ENCODE results near the gene EMP2.

Gene EMP2

DNA sequence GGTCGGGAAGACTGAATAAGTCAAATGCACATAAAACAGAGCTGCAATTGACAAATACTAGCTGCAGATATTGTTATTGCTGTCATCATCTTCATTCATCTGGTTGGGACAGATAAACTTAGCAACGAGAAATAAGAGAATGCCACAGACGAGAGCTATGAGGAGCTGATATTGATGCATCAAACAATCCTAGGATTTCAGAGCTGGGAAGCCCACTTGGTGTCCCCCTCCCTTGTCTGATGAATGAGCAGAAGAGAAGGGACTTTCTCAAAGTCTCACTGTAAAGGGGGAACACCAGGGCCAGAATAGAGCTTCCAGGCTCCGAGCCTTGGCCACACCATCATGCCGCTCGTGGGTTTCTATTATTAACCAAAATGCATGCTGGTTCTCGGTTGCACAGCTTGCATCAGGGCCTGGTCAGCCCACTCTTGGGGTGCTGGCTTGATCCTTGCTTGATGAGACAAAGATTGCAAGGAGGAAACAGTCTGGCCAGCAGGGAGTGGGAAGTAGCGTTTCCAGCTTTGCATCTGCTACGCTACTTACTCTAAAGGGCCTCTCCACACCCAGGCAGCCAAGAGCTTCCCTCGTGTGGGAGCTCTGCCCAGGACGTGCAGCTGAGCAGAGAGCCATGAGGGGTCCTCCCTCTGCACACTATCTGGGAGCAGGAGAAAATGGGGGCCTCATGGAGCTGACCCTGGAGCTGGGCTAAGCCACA is 28.4 kb upstream of the EMP2 start:
- Histone ChIP-seq H3K4me1 (ENCODE audit: control insufficient read depth, insufficient read depth, low read length) (no peaks in the 10 kb centered on the region; the same call in 1 of the 2 replicates), H3K36me3 (ENCODE audit: control insufficient read depth, insufficient read depth, low read length) (no peaks in the 10 kb centered on the region), H3K27ac (ENCODE audit: low read depth, low read length) (no peak overlapping the region), H3K9me3 (ENCODE audit: control insufficient read depth, insufficient read depth, low read length) (no peaks in the 10 kb centered on the region), H3K27me3 (ENCODE audit: control insufficient read depth, insufficient read depth, low read length) (no peaks in the 10 kb centered on the region), H3K9ac (ENCODE audit: low read depth, low read length) (no peak overlapping the region), H3K4me3 (ENCODE audit: low read depth, low read length) (no peak overlapping the region)

DNA sequence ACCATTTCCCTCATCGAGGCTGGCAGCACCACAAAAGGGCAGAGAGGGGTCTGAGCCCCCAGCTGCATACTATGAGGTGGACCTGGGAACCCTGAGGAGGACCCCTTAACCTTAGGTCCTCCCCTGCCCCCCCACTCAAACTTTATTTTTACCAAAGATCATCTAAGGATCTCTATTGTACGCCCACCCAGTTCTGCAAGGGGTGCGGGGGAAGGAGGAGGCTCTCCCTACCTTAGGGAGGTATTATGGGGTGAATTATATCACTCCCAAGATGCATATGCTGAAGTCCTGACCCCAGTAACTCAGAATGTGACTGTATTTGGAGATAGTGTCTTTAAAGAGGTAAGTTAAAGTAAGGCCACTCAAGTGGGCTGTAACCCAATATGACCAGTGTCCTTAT is 26.8 kb upstream of the EMP2 start:
- no peaks in the 10 kb centered on the region; the same call in 1 of the 2 replicates for H3K4me1 ChIP-seq (ENCODE audit: control insufficient read depth, insufficient read depth, low read length)
- H3K9ac ChIP-seq (ENCODE audit: low read depth, low read length): no peak overlapping the region
- H3K36me3 ChIP-seq (ENCODE audit: control insufficient read depth, insufficient read depth, low read length): no peaks in the 10 kb centered on the region
- H3K4me3 ChIP-seq (ENCODE audit: low read depth, low read length): no peak overlapping the region
- H3K27me3 ChIP-seq (ENCODE audit: control insufficient read depth, insufficient read depth, low read length): no peaks in the 10 kb centered on the region
- H3K9me3 ChIP-seq (ENCODE audit: control insufficient read depth, insufficient read depth, low read length): no peaks in the 10 kb centered on the region
- no peak overlapping the region for H3K27ac ChIP-seq (ENCODE audit: low read depth, low read length)

DNA sequence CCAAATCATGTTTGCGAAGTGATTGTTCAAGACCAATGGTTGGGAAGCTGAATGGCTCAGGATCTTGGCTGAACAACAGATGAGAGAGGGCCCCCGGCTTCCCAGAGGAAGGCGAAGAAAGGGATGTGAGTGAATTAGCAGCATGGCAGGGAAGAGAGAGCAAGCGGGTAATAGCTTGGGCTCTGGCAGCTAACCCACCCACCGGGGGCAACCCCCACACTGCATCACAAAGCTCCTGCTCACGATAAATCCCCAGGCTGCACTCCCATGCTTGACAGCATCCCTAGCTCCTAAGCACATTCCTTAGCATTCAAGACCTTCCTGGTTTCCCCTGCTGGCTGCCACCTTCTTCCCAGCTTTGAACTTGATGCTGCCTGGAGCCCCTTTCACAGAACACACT is 26.2 kb upstream of the EMP2 start:
- H3K27ac ChIP-seq (ENCODE audit: low read depth, low read length): no peak overlapping the region
- no peak overlapping the region for H3K9ac ChIP-seq (ENCODE audit: low read depth, low read length)

DNA sequence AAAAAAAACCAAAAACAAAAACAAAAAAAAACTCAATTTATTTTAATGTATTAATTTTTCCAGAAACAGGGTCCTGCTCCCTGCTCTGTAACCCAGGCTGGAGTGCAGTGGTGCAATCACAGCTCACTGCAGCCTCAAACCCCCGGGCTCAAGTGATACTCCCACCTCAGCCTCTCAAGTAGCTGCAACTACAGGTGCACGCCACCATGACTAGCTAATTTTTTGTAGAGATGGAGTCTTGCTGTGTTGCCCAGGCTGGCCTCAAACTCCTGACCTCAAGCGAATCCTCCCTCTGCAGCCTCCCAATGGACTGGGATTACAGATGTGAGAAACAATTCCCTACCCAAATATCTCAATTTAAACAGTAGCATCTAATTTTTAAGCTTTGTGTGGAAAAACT is 25.2 kb upstream of the EMP2 start:
- Histone ChIP-seq H3K9me3 (ENCODE audit: control insufficient read depth, insufficient read depth, low read length) (no peaks in the 10 kb centered on the region), H3K36me3 (ENCODE audit: control insufficient read depth, insufficient read depth, low read length) (no peaks in the 10 kb centered on the region), H3K27ac (ENCODE audit: low read depth, low read length) (no peak overlapping the region), H3K4me1 (ENCODE audit: control insufficient read depth, insufficient read depth, low read length) (no peaks in the 10 kb centered on the region; the same call in 1 of the 2 replicates), H3K9ac (ENCODE audit: low read depth, low read length) (no peak overlapping the region), H3K27me3 (ENCODE audit: control insufficient read depth, insufficient read depth, low read length) (no peaks in the 10 kb centered on the region), H3K4me3 (ENCODE audit: low read depth, low read length) (no peak overlapping the region)

More for the DNA sequence above, 26.2 kb upstream of the EMP2 start:
- Histone ChIP-seq H3K36me3 (ENCODE audit: control insufficient read depth, insufficient read depth, low read length) (no peaks in the 10 kb centered on the region), H3K27me3 (ENCODE audit: control insufficient read depth, insufficient read depth, low read length) (no peaks in the 10 kb centered on the region), H3K4me3 (ENCODE audit: low read depth, low read length) (no peak overlapping the region), H3K9me3 (ENCODE audit: control insufficient read depth, insufficient read depth, low read length) (no peaks in the 10 kb centered on the region), H3K4me1 (ENCODE audit: control insufficient read depth, insufficient read depth, low read length) (no peaks in the 10 kb centered on the region; the same call in 1 of the 2 replicates)

DNA sequence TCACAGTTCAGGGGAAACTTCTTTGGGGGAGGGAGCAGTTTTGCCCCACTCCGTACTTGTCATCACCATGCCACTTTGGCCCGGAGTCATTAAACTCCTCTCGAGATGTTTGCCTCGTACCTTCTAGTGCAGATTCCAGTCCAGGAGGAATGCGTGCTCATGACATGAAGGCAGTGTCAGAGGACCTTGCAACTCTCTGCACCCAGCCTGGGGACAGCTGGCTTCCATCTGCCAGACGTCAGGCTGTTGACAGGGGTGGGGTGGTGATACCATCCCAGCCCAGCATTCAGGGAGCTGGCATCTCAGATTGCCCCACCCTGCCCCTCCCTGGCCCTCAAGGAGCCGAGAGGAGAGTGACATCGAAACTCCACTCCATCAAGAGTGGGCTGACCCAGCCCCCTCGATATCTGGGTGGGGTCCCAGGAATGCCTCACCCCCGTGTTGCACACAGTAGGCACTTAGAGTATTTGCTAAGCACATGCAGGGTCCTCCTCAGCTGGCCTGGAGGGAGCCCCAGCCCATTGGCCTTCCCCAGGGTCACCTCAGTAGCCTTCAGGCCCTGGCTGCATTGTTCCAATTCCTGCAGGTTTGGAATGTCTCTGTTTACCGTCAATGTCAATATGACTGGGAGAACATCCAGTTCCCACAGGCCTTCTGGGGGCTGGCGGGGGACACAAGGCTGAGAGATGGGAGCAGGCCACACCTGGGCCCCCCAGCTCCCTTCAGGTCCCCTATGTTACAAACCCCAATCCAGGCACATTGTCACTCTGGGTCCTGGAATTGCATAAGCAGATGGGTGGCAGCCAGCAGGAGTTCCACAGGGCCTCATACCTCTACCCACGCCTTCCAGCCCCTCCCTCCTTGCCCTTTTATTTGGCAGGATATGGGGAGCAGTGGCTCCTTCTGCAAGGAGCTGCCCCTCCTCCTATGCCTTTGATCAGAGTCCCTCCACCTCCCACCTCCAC is 21.3 kb upstream of the EMP2 start:
- Histone ChIP-seq H3K27ac (ENCODE audit: low read depth, low read length) (no peak overlapping the region), H3K36me3 (ENCODE audit: control insufficient read depth, insufficient read depth, low read length) (no peaks in the 10 kb centered on the region), H3K4me3 (ENCODE audit: low read depth, low read length) (no peak overlapping the region), H3K9me3 (ENCODE audit: control insufficient read depth, insufficient read depth, low read length) (no peaks in the 10 kb centered on the region), H3K27me3 (ENCODE audit: control insufficient read depth, insufficient read depth, low read length) (no peaks in the 10 kb centered on the region), H3K9ac (ENCODE audit: low read depth, low read length) (no peak overlapping the region), H3K4me1 (ENCODE audit: control insufficient read depth, insufficient read depth, low read length) (no peaks in the 10 kb centered on the region; the same call in 1 of the 2 replicates)

DNA sequence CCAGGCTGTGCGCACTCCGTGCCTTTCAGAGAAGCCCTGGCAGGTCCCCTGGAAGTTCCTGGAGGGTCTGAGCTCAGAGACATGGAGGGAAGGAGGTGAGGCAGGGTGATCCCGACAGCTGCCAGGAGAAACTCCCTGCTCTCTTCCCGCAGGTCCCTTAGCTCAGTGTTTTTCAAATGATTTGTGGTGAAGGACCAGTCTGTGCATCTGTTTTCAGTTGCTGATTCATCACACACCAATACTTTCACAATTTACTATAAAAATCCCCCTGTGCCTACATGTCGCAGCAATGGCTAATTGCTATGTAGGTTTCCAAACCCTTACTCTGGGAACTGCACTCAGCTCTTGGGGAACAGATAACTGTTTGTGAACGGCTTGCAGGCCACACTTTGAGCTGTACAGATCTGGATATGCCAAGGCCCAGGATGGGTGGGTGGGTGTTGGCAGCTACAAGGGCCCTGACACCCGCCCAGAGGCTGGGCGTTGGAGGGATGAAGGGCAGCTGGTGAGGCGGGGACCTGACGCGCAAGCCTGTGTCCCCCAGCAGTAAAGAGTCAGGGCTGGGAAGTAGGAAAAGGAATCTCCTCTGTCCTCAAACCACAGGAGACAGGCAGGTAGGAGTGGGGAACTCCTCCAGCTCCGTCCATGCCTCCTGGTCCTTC is 20.5 kb upstream of the EMP2 start:
- no peak overlapping the region for H3K4me3 ChIP-seq (ENCODE audit: low read depth, low read length)
- H3K9me3 ChIP-seq (ENCODE audit: control insufficient read depth, insufficient read depth, low read length): no peaks in the 10 kb centered on the region
- no peak overlapping the region for H3K27ac ChIP-seq (ENCODE audit: low read depth, low read length)
- H3K9ac ChIP-seq (ENCODE audit: low read depth, low read length): no peak overlapping the region
- no peaks in the 10 kb centered on the region; the same call in 1 of the 2 replicates for H3K4me1 ChIP-seq (ENCODE audit: control insufficient read depth, insufficient read depth, low read length)
- no peaks in the 10 kb centered on the region for H3K27me3 ChIP-seq (ENCODE audit: control insufficient read depth, insufficient read depth, low read length)
- H3K36me3 ChIP-seq (ENCODE audit: control insufficient read depth, insufficient read depth, low read length): no peaks in the 10 kb centered on the region

DNA sequence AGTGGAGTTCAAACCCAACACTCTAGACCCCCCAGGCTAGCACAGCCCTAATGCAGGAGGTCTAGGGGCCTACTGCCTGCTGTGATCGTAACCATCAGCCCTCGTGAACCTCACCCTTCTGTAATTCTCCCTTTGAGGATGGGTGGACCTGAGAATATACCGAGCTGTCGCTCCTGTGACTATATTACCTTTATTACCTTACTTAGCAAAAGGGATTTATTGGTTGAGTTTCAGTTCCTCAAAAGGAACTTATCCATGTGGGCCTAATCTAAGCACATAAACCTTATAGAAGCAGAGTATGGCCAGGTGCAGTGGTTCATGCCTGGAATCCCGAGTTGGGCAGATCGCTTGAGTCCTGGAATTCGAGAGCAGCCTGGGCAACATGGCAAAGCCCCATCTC is 19.2 kb upstream of the EMP2 start:
- no peaks in the 10 kb centered on the region for H3K9me3 ChIP-seq (ENCODE audit: control insufficient read depth, insufficient read depth, low read length)
- H3K9ac ChIP-seq (ENCODE audit: low read depth, low read length): no peak overlapping the region
- no peaks in the 10 kb centered on the region for H3K27me3 ChIP-seq (ENCODE audit: control insufficient read depth, insufficient read depth, low read length)
- no peak overlapping the region for H3K4me3 ChIP-seq (ENCODE audit: low read depth, low read length)
- no peaks in the 10 kb centered on the region; the same call in 1 of the 2 replicates for H3K4me1 ChIP-seq (ENCODE audit: control insufficient read depth, insufficient read depth, low read length)
- H3K36me3 ChIP-seq (ENCODE audit: control insufficient read depth, insufficient read depth, low read length): no peaks in the 10 kb centered on the region
- H3K27ac ChIP-seq (ENCODE audit: low read depth, low read length): no peak overlapping the region

DNA sequence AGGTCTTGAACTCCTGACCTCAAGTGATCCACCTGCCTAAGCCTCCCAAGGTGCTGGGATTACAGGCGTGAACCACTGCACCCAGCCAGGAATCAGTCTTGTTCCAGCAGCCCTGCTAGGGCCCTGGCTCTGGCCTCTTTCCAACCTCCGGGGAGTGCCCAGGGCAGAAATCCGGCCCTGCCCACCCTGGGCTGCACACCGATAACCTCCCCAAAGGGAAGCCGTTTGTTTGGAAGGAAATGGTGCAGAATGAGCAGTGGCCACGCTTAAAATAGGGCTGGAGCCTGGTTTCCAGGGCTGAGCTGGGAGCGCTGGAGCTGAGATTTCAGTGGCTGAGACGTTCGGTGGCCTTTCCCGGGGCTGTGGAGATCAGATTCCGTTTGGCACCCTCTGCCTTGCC is 17.8 kb upstream of the EMP2 start:
- Histone ChIP-seq H3K9ac (ENCODE audit: low read depth, low read length) (no peak overlapping the region), H3K27ac (ENCODE audit: low read depth, low read length) (no peak overlapping the region), H3K4me3 (ENCODE audit: low read depth, low read length) (no peak overlapping the region), H3K27me3 (ENCODE audit: control insufficient read depth, insufficient read depth, low read length) (no peaks in the 10 kb centered on the region), H3K4me1 (ENCODE audit: control insufficient read depth, insufficient read depth, low read length) (no peaks in the 10 kb centered on the region; the same call in 1 of the 2 replicates), H3K9me3 (ENCODE audit: control insufficient read depth, insufficient read depth, low read length) (no peaks in the 10 kb centered on the region), H3K36me3 (ENCODE audit: control insufficient read depth, insufficient read depth, low read length) (no peaks in the 10 kb centered on the region)

DNA sequence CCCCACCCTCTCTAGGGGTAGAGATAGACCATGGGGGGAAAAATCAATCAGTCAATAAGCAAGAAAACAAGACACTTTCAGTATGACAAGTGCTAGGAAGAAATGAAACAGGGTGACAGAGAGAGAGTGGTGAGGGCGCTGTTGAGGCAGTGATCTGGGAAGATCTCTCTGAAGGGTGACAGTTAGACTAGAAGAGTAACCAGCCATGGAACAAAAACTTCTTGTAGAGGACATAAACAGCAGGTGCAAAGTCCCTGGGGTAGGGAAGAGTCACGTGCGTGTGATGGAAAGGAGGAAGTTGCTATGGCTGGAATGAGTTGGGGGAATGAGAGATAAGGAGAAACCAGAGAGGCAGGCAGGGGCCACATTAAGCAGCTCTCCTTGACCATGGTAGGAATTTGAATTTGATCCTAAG is 16.8 kb upstream of the EMP2 start:
- no peaks in the 10 kb centered on the region for H3K9me3 ChIP-seq (ENCODE audit: control insufficient read depth, insufficient read depth, low read length)
- H3K27ac ChIP-seq (ENCODE audit: low read depth, low read length): no peak overlapping the region
- H3K36me3 ChIP-seq (ENCODE audit: control insufficient read depth, insufficient read depth, low read length): no peaks in the 10 kb centered on the region
- no peaks in the 10 kb centered on the region for H3K27me3 ChIP-seq (ENCODE audit: control insufficient read depth, insufficient read depth, low read length)
- H3K4me3 ChIP-seq (ENCODE audit: low read depth, low read length): no peak overlapping the region
- no peaks in the 10 kb centered on the region; the same call in 1 of the 2 replicates for H3K4me1 ChIP-seq (ENCODE audit: control insufficient read depth, insufficient read depth, low read length)
- H3K9ac ChIP-seq (ENCODE audit: low read depth, low read length): no peak overlapping the region

DNA sequence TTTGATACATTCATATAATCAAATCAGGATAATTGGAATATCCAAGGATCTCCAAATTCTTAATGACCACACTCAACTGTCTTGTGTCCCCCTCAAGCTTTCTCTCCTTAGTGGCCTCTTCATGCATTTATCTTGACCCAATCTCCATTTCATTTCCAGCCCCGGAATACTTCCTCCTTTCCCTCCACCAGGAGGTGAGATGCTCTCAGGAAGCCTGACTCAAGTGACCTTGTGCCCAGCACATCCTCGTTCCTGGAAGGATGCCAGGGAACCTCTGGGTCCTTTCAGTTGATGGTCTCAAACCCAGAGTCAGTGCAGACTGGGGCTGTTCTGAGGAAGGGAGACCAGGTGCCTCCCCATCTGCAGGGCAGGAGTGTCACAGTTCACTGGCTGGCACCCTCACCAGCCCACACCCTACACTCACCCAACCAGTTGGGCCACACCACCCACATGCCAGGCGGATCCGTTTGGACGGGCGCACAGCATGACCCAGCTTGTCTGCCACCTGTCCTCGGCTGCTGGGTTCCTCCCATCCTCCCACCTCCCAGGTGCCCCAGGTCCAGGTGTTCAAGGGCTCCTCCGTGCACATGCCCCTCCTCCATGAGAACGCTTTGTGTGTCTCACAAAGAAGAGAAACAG is 14.0 kb upstream of the EMP2 start:
- Histone ChIP-seq H3K9ac (ENCODE audit: low read depth, low read length) (no peak overlapping the region), H3K4me1 (ENCODE audit: control insufficient read depth, insufficient read depth, low read length) (no peaks in the 10 kb centered on the region), H3K4me3 (ENCODE audit: low read depth, low read length) (no peak overlapping the region), H3K27me3 (ENCODE audit: control insufficient read depth, insufficient read depth, low read length) (no peaks in the 10 kb centered on the region), H3K9me3 (ENCODE audit: control insufficient read depth, insufficient read depth, low read length) (no peaks in the 10 kb centered on the region), H3K27ac (ENCODE audit: low read depth, low read length) (no peak overlapping the region), H3K36me3 (ENCODE audit: control insufficient read depth, insufficient read depth, low read length) (no peaks in the 10 kb centered on the region)
